Omental fat pad (tissue), 4 donors: Measurements from ENCODE around the gene SOWAHB. TPM values are rescaled to one million over a fixed set of nuclear protein-coding genes. Genes with fewer than 3 reads are reported as not detected.
"Not testable (repeated sequence)": the region's sequence is repeated elsewhere in the genome, so short reads cannot be mapped to it uniquely, and the experiment has no call there.

Source experiments
- ATAC-seq: fragments of 150-250 bp; one replicate; pipeline ENCODE4 v1.9.1; 2016; ENCODE audit warnings: mild to moderate bottlenecking, moderate library complexity; ENCODE audit not compliant: low FRiP score
- DNase-seq: peaks from one replicate; pipeline ENCODE4 v3.0.0-alpha.2; 2019; ENCODE audit warnings: low spot score
- CTCF ChIP-seq, 3 donors: fragments of 450-650 bp; IDR thresholded peaks; one replicate each; pipeline ENCODE4 v1.5.1; 2016 to 2017; ENCODE audit warnings: antibody characterized with exemption in 3 of 3, mild to moderate bottlenecking in 3 of 3, moderate library complexity in 2 of 3
- total RNA-seq, 4 donors: library from RNA; depleted of rRNA; stranded (reverse); fragments of >200 nt; gene quantifications; one replicate each; pipeline ENCODE4 v1.1.0, GENCODE V29; 2016

The SOWAHB gene
- total RNA-seq, 4 donors from 2014 or later, result 0.12 to 0.28 TPM; not detected in 2

GRCh38 chr4:76882630-76883029, 15.3 kb downstream of the SOWAHB start:
- ATAC-seq, result no peak
- TF ChIP-seq CTCF (IDR thresholded peaks at IDR 0.05), result no peak
- no peak for DNase-seq

DNA sequence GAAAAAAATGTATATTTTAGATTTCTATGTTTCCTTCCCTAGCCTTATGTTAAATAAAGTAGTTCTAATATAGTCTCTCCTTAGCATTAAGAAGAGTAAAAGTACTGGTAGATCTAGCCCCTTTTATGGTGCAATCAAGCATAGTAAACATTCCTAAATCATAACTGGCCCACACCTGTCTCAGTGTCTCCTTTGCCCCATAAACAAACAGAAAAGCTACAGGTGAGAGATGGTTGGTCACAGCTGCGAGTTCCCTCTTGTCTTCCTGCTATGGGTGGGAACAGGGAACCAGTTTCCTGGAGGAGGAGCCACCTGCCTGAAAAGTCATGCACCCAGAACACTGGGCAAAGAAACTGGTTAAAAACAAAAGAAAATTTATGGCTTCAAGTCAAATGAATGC, 16.6 kb downstream of the SOWAHB start:
- no peak for ATAC-seq

GRCh38 chr4:76879731-76880364, 18.1 kb downstream of the SOWAHB start:
- ATAC-seq (no peak), DNase-seq (no peak)
- no peak for TF ChIP-seq CTCF (IDR thresholded peaks at IDR 0.05)

More for the DNA sequence above, 16.6 kb downstream of the SOWAHB start:
- no peak for TF ChIP-seq CTCF (IDR thresholded peaks at IDR 0.05)
- DNase-seq, result no peak

DNA sequence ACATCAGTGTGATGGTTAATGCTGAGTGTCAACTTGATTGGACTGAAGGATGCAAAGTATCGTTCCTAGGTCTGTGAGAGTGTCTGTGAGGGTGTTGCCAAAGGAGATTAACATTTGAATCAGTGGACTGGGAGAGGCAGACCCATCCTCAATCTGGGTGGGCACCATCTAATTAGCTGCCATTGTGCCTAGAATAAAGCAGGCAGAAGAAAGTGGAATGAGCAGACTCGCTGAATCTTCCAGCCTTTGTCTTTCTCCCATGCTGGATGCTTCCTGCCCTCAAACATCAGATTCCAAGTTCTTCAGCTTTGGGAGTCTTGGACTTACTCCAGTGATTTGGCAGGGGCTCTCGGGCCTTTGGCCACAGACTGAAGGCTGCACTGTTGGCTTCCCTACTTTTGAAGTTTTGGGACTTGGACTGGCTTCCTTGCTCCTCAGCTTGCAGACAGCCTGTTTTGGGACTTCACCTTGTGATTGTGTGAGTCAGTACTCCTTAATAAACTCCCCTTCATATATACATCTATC, 19.2 kb downstream of the SOWAHB start:
- ATAC-seq, DNase-seq: not testable (repeated sequence)

GRCh38 chr4:76874176-76874575, 23.8 kb downstream of the SOWAHB start:
- ATAC-seq, result no peak
- DNase-seq, result no peak
- no peak for TF ChIP-seq CTCF (IDR thresholded peaks at IDR 0.05)

DNA sequence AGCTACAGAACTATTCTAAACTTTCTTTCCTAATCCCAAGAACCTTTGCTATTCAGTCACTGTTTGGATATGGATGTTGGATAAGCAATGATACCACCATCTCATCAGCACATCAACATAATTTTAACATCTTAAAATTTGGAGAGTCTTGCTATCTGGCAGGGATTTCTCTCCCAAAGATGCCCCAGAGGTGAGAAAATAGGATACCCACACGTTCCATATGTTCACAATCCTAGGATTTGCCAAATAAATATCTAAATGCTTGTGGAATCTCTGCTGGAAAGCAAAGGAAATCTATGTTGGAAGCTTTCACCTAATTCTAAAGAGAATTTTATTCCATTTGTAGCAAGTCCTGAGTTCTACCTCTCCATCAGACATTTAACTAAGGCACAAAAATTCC, 24.4 kb downstream of the SOWAHB start:
- no peak for DNase-seq
- no peak for TF ChIP-seq CTCF (IDR thresholded peaks at IDR 0.05)

DNA sequence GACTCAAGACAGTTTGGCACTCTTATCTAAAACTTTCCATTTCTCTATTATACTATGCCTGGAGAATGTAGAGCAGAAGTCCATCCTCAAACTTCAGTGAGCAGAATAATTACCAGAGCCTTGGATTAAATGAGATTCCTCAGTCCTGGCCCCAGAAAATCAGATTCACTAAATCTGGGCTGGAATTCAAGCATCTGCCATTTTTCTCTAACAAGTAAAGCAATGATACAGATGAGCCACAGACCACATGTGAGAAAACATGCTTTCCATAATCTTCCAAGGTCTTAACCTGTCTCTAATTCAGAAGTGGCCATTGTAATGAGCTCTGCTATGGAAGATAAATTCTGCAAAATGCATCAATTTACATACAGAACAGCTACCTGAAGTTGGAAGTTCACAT, 25.4 kb downstream of the SOWAHB start:
- no peak for TF ChIP-seq CTCF (IDR thresholded peaks at IDR 0.05)
- DNase-seq (no peak), ATAC-seq (no peak)

More for the DNA sequence above, 24.4 kb downstream of the SOWAHB start:
- ATAC-seq, result no peak

GRCh38 chr4:76868780-76869179, 29.2 kb downstream of the SOWAHB start:
- DNase-seq, ATAC-seq: not testable (repeated sequence)
